Loucy (cell line): ENCODE data around the gene ERGIC3.

Experiments used
- H2AFZ ChIP-seq: fragments of 200-600 bp; sonication (generic); 2 replicates; pipeline ENCODE4 v1.6.0; 2016; ENCODE audit warnings: antibody characterized with exemption, mild to moderate bottlenecking, low read length, moderate library complexity
- H3F3A ChIP-seq: fragments of 200-600 bp; 2 replicates; pipeline ENCODE4 v1.6.0; 2016; ENCODE audit warnings: antibody characterized with exemption, low read depth, mild to moderate bottlenecking
- H3K27me3 ChIP-seq: fragments of 200-600 bp; sonication (generic); 2 replicates; pipeline ENCODE4 v1.6.1; 2014; ENCODE audit warnings: low read length, mild to moderate bottlenecking; ENCODE audit not compliant: insufficient read depth, poor library complexity, severe bottlenecking
- H3K36me3 ChIP-seq: fragments of 200-600 bp; sonication (generic); 2 replicates; pipeline ENCODE4 v1.6.1; 2016; ENCODE audit warnings: low read length; ENCODE audit not compliant: insufficient read depth
- H3K4me1 ChIP-seq: fragments of 200-600 bp; sonication (generic); 2 replicates; pipeline ENCODE4 v1.5.1; 2014; ENCODE audit warnings: low read length, mild to moderate bottlenecking; ENCODE audit not compliant: insufficient read depth, poor library complexity, severe bottlenecking
- H3K4me2 ChIP-seq: fragments of 200-600 bp; sonication (generic); 2 replicates; pipeline ENCODE4 v1.6.0; 2014; ENCODE audit warnings: antibody characterized with exemption, low read length, low read depth, mild to moderate bottlenecking; ENCODE audit not compliant: poor library complexity, severe bottlenecking
- H3K4me3 ChIP-seq: fragments of 200-600 bp; sonication (generic); 2 replicates; pipeline ENCODE4 v1.5.1; 2014; ENCODE audit warnings: low read length, mild to moderate bottlenecking, mixed read lengths; ENCODE audit not compliant: poor library complexity, severe bottlenecking
- H3K79me2 ChIP-seq: fragments of 200-600 bp; sonication (generic); 2 replicates; pipeline ENCODE4 v1.6.1; 2014; ENCODE audit warnings: low read length; ENCODE audit not compliant: insufficient read depth
- H3K9ac ChIP-seq: fragments of 200-600 bp; sonication (generic); 2 replicates; pipeline ENCODE4 v1.6.0; 2014; ENCODE audit warnings: mild to moderate bottlenecking, low read depth, low read length, moderate library complexity; ENCODE audit not compliant: poor library complexity, severe bottlenecking
- H3K9me2 ChIP-seq: fragments of 200-600 bp; sonication (generic); replicated peaks from 2 replicates; pipeline ENCODE4 v1.6.1; 2016; ENCODE audit warnings: low read depth, low read length, mixed read lengths
- H3K9me3 ChIP-seq: fragments of 200-600 bp; sonication (generic); 2 replicates; pipeline ENCODE4 v1.6.1; 2014; ENCODE audit warnings: mild to moderate bottlenecking, antibody characterized with exemption, low read length, low read depth; ENCODE audit not compliant: insufficient read depth
- H4K20me1 ChIP-seq: fragments of 200-600 bp; sonication (generic); 2 replicates; pipeline ENCODE4 v1.6.0; 2014; ENCODE audit warnings: antibody characterized with exemption, low read length, mild to moderate bottlenecking; ENCODE audit not compliant: insufficient read depth, poor library complexity, severe bottlenecking
- EZH2phosphoT487 ChIP-seq: fragments of 200-600 bp; IDR thresholded peaks from 2 replicates; pipeline ENCODE4 v1.6.1; 2018; ENCODE audit warnings: antibody characterized with exemption, mild to moderate bottlenecking, moderate library complexity, borderline replicate concordance
- TF ChIP-seq, protein P1 (sequence below): fragments of 200-600 bp; sonication (generic); conservative IDR thresholded peaks from 2 replicates; pipeline ENCODE4 v1.5.1; 2014; ENCODE audit warnings: mild to moderate bottlenecking, antibody characterized with exemption, low read length

ERGIC3 gene

GRCh38 chr20:35556871-35557270 is 15.0 kb downstream of the ERGIC3 start:
- Histone ChIP-seq H3K27me3 (no peaks in the 10 kb centered on the region), H3K9me3 (no peaks in the 10 kb centered on the region), H3K9me2 (no peaks in the 10 kb centered on the region), H4K20me1 (no peaks in the 10 kb centered on the region), H3K9ac (no peak overlapping the region), H3K4me3 (no peak overlapping the region), H3F3A (no peaks in the 10 kb centered on the region), H3K4me2 (no peak overlapping the region), H3K79me2 (no peaks in the 10 kb centered on the region), H3K36me3 (peaks cover 5% of the 10 kb centered on the region; the same call in 1 of the 2 replicates), H3K4me1 (no peaks in the 10 kb centered on the region), H2AFZ (no peak overlapping the region)
- TF ChIP-seq EZH2phosphoT487 = no peak
- TF ChIP-seq, protein P1, sequence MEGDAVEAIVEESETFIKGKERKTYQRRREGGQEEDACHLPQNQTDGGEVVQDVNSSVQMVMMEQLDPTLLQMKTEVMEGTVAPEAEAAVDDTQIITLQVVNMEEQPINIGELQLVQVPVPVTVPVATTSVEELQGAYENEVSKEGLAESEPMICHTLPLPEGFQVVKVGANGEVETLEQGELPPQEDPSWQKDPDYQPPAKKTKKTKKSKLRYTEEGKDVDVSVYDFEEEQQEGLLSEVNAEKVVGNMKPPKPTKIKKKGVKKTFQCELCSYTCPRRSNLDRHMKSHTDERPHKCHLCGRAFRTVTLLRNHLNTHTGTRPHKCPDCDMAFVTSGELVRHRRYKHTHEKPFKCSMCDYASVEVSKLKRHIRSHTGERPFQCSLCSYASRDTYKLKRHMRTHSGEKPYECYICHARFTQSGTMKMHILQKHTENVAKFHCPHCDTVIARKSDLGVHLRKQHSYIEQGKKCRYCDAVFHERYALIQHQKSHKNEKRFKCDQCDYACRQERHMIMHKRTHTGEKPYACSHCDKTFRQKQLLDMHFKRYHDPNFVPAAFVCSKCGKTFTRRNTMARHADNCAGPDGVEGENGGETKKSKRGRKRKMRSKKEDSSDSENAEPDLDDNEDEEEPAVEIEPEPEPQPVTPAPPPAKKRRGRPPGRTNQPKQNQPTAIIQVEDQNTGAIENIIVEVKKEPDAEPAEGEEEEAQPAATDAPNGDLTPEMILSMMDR = no peak

DNA sequence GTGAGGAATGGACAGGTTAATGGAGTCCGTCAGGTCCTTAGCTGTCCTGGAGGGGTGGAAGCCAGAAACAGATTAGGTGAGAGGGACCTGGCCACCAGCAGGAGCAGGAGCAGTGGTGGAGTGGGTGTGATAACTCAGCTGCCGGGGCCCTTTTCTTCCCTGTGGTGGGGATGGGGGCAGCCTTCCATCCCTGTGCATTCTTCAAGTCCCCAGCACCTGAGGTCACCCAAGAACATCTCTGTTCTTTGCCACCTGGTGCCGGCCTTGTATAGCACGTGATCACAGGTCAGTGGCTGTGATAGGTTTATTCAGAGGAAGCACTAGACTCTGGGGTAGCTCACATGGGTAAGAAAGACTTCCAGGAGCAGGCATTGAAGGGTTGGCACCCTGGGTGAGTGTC is 16.6 kb downstream of the ERGIC3 start:
- no peak overlapping the region for H3K9ac ChIP-seq
- no peak for TF ChIP-seq EZH2phosphoT487
- TF ChIP-seq, protein P1 = no peak
- H3K4me3 ChIP-seq = no peak overlapping the region
- H3K79me2 ChIP-seq = no peaks in the 10 kb centered on the region
- H4K20me1 ChIP-seq = no peaks in the 10 kb centered on the region
- no peak overlapping the region for H2AFZ ChIP-seq
- no peaks in the 10 kb centered on the region for H3K4me1 ChIP-seq
- no peaks in the 10 kb centered on the region for H3F3A ChIP-seq
- H3K9me2 ChIP-seq = no peaks in the 10 kb centered on the region
- H3K4me2 ChIP-seq = no peak overlapping the region
- no peaks in the 10 kb centered on the region for H3K27me3 ChIP-seq
- H3K9me3 ChIP-seq = no peaks in the 10 kb centered on the region
- H3K36me3 ChIP-seq = peaks cover 5% of the 10 kb centered on the region; the same call in 1 of the 2 replicates

GRCh38 chr20:35559042-35559693 is 17.3 kb downstream of the ERGIC3 start:
- Histone ChIP-seq H3K9me3 (no peaks in the 10 kb centered on the region), H3K27me3 (no peaks in the 10 kb centered on the region), H3K36me3 (peaks cover 5% of the 10 kb centered on the region; the same call in 1 of the 2 replicates), H3F3A (no peaks in the 10 kb centered on the region), H3K79me2 (no peaks in the 10 kb centered on the region), H2AFZ (no peak overlapping the region), H3K4me2 (no peak overlapping the region), H3K4me3 (no peak overlapping the region), H3K4me1 (no peaks in the 10 kb centered on the region), H3K9ac (no peak overlapping the region), H3K9me2 (no peaks in the 10 kb centered on the region), H4K20me1 (no peaks in the 10 kb centered on the region)
- TF ChIP-seq EZH2phosphoT487 = no peak
- TF ChIP-seq, protein P1 = no peak
